ENCODE data around the gene NCSTN. TPM values are rescaled to one million over a fixed set of nuclear protein-coding genes. Genes with fewer than 3 reads are reported as not detected.

The NCSTN gene
- 161 TPM for polyA plus RNA-seq (ENCODE audit: insufficient read length)
- long read RNA-seq, donor 1, transcript NCSTN-212 (2 exons, 856 nt) = minor isoform, 6 of 118 reads
- long read RNA-seq, donor 1, transcript NCSTN-201 (17 exons, 2,936 nt) = major isoform, 18 of 118 reads
- long read RNA-seq, donor 1, partial matches to known transcripts = 94 of 118 reads
- long read RNA-seq, donor 1, other reads (novel, unspliced or antisense) = 0 of 118 reads
- long read RNA-seq, donor 2, transcript NCSTN-201 (17 exons, 2,936 nt) = major isoform, 16 of 46 reads
- long read RNA-seq, donor 2, partial matches to known transcripts = 30 of 46 reads
- long read RNA-seq, donor 2, other reads (novel, unspliced or antisense) = 0 of 46 reads
- long read RNA-seq, donor 3, transcript NCSTN-201 (17 exons, 2,936 nt) = major isoform, 7 of 68 reads
- long read RNA-seq, donor 3, partial matches to known transcripts = 58 of 68 reads
- long read RNA-seq, donor 3, other reads (novel, unspliced or antisense) = 0 of 68 reads
- long read RNA-seq, donor 4 = 0 reads
- long read RNA-seq, donor 5, transcript NCSTN-201 (17 exons, 2,936 nt) = major isoform, 27 of 72 reads
- long read RNA-seq, donor 5, partial matches to known transcripts = 43 of 72 reads
- long read RNA-seq, donor 5, other reads (novel, unspliced or antisense) = 0 of 72 reads
- long read RNA-seq, donor 6, transcript NCSTN-201 (17 exons, 2,936 nt) = major isoform, 9 of 58 reads
- long read RNA-seq, donor 6, partial matches to known transcripts = 47 of 58 reads
- long read RNA-seq, donor 6, other reads (novel, unspliced or antisense) = 0 of 58 reads
- long read RNA-seq, donor 7, transcript NCSTN-201 (17 exons, 2,936 nt) = major isoform, 28 of 79 reads
- long read RNA-seq, donor 7, partial matches to known transcripts = 47 of 79 reads
- long read RNA-seq, donor 7, other reads (novel, unspliced or antisense) = 0 of 79 reads
- long read RNA-seq, donor 8, transcript NCSTN-201 (17 exons, 2,936 nt) = major isoform, 11 of 11 reads
- long read RNA-seq, donor 8, partial matches to known transcripts = 0 of 11 reads
- long read RNA-seq, donor 8, other reads (novel, unspliced or antisense) = 0 of 11 reads

- DNase-seq = peak; percentile 95
These were observed at the start of gene NCSTN, which contains the start of gene COPA for GRCh38 chr1:160342953-160343869. NCSTN (plus strand) TSS chr1:160343383; CDS start chr1:160343397, 14 bp downstream. COPA (minus strand) TSS chr1:160343250; CDS start chr1:160343170, 80 bp downstream.

- DNase-seq = no peak
These were observed 47.1 kb upstream of the NCSTN start for GRCh38 chr1:160296036-160296435.

- no peak for DNase-seq
These were observed 43.0 kb upstream of the NCSTN start for GRCh38 chr1:160300173-160300572.

GRCh38 chr1:160307118-160307791 is 35.9 kb upstream of the NCSTN start:
- no peak for DNase-seq

GRCh38 chr1:160308451-160309184 is 34.6 kb upstream of the NCSTN start:
- DNase-seq = no peak

- no peak for DNase-seq
These were observed 34.0 kb upstream of the NCSTN start for GRCh38 chr1:160309185-160309557.

- DNase-seq = no peak
These were observed 33.6 kb upstream of the NCSTN start for GRCh38 chr1:160309571-160309970.

GRCh38 chr1:160315359-160315758 is 27.8 kb upstream of the NCSTN start:
- no peak for DNase-seq

- no peak for DNase-seq
These were observed 20.4 kb upstream of the NCSTN start for GRCh38 chr1:160322831-160323230.

- no peak for DNase-seq
These were observed 17.9 kb upstream of the NCSTN start for GRCh38 chr1:160325252-160325651.

GRCh38 chr1:160326418-160326817 is 16.8 kb upstream of the NCSTN start:
- DNase-seq = no peak

- no peak for DNase-seq
These were observed 15.0 kb upstream of the NCSTN start for GRCh38 chr1:160328184-160328583.

- no peak for DNase-seq
These were observed 13.1 kb upstream of the NCSTN start for GRCh38 chr1:160330119-160330518.

- no peak for DNase-seq
These were observed 10.7 kb upstream of the NCSTN start for GRCh38 chr1:160332516-160332915.

GRCh38 chr1:160338580-160338979 is 4.6 kb upstream of the NCSTN start:
- no peak for DNase-seq

GRCh38 chr1:160340146-160340545 is 3.0 kb upstream of the NCSTN start:
- DNase-seq = no peak

- no peak for DNase-seq
These were observed 2.3 kb upstream of the NCSTN start for GRCh38 chr1:160340866-160341265.

- peak; percentile 13 for DNase-seq
These were observed 657 bp upstream of the NCSTN start for GRCh38 chr1:160342526-160342925.

- DNase-seq = no peak
These were observed 1.1 kb downstream of the NCSTN start for GRCh38 chr1:160344241-160344640.

GRCh38 chr1:160344936-160345335 is 1.8 kb downstream of the NCSTN start:
- DNase-seq = no peak
